GM12878 (cell line): ENCODE results near the gene REPS2.

Experiments used
- ATF2 ChIP-seq: IDR thresholded peaks from 2 replicates; pipeline ENCODE4 v1.6.1; 2012; ENCODE audit warnings: low read length, inconsistent platforms
- CREB1 ChIP-seq: IDR thresholded peaks from 2 replicates; pipeline ENCODE4 v1.6.1; 2012; ENCODE audit warnings: low read depth, mild to moderate bottlenecking, inconsistent platforms
- CTCF ChIP-seq, 3 experiments: IDR thresholded peaks in 2 of 3; conservative IDR thresholded peaks in 1 of 3; 2 replicates each; pipeline ENCODE4 v1.5.1; 2011; ENCODE audit warnings: low read depth in 3 of 3, low read length in 3 of 3, mild to moderate bottlenecking in 3 of 3, control low read depth in 2 of 3, moderate library complexity in 2 of 3, inconsistent platforms in 1 of 3, mixed read lengths in 1 of 3; ENCODE audit not compliant: control insufficient read depth in 2 of 3, insufficient read depth in 1 of 3; ENCODE audit errors: extremely low read depth in 1 of 3
- EZH2 ChIP-seq: IDR thresholded peaks from 2 replicates; pipeline ENCODE4 v1.6.1; 2012; ENCODE audit warnings: low read depth, mild to moderate bottlenecking, control low read depth, inconsistent platforms, low read length, borderline replicate concordance; ENCODE audit not compliant: control insufficient read depth
- FOXK2 ChIP-seq: fragments of 450-650 bp; IDR thresholded peaks from 2 replicates; pipeline ENCODE4 v1.6.1; 2017; ENCODE audit warnings: mild to moderate bottlenecking, moderate library complexity
- GABPA ChIP-seq: IDR thresholded peaks from 2 replicates; pipeline ENCODE4 v1.6.1; 2014; ENCODE audit warnings: antibody characterized with exemption, low read depth, mild to moderate bottlenecking, inconsistent platforms
- MTA3 ChIP-seq: IDR thresholded peaks from 2 replicates; pipeline ENCODE4 v1.6.1; 2012; ENCODE audit warnings: low read length, inconsistent platforms, borderline replicate concordance
- NFYB ChIP-seq: IDR thresholded peaks from 2 replicates; pipeline ENCODE4 v1.6.1; 2011; ENCODE audit warnings: low read depth, mild to moderate bottlenecking, low read length, improper control_type of control experiment, moderate library complexity; ENCODE audit not compliant: insufficient read depth
- RAD21 ChIP-seq: IDR thresholded peaks from 2 replicates; pipeline ENCODE4 v1.6.1; 2011; ENCODE audit warnings: mild to moderate bottlenecking, low read depth, low read length, moderate library complexity; ENCODE audit not compliant: insufficient read depth
- SMAD1 ChIP-seq: fragments of 450-650 bp; IDR thresholded peaks from 2 replicates; pipeline ENCODE4 v1.6.1; 2018; ENCODE audit warnings: mild to moderate bottlenecking, low read depth; ENCODE audit not compliant: partially characterized antibody
- TCF3 ChIP-seq: IDR thresholded peaks from 2 replicates; pipeline ENCODE4 v1.6.1; 2012; ENCODE audit warnings: low read depth, mild to moderate bottlenecking, low read length, borderline replicate concordance; ENCODE audit not compliant: insufficient read depth

GRCh38 chrX:17024886-17025285, 78.4 kb downstream of the REPS2 start:
- TF ChIP-seq CTCF (IDR thresholded peaks at IDR 0.05 in 2 of 3, conservative IDR thresholded peaks at IDR 0.05 in 1 of 3; ENCODE audit: control insufficient read depth in 2 of 3, extremely low read depth in 1 of 3, insufficient read depth in 1 of 3, low read depth in 3 of 3, low read length in 3 of 3) (no peak), MTA3 (no peak), NFYB (no peak), EZH2 (no peak), ATF2 (no peak), GABPA (no peak), CREB1 (no peak), FOXK2 (no peak), TCF3 (no peak), SMAD1 (no peak), RAD21 (no peak)
